Right kidney (tissue), 1 donor: ENCODE data around the gene CCDC78.
A peak's percentile ranks its signal among the peaks of the same experiment; 100 is the strongest.

Source experiments
- DNase-seq: peaks from one replicate; pipeline ENCODE4 v3.0.0-alpha.2; 2016

The CCDC78 gene

DNA sequence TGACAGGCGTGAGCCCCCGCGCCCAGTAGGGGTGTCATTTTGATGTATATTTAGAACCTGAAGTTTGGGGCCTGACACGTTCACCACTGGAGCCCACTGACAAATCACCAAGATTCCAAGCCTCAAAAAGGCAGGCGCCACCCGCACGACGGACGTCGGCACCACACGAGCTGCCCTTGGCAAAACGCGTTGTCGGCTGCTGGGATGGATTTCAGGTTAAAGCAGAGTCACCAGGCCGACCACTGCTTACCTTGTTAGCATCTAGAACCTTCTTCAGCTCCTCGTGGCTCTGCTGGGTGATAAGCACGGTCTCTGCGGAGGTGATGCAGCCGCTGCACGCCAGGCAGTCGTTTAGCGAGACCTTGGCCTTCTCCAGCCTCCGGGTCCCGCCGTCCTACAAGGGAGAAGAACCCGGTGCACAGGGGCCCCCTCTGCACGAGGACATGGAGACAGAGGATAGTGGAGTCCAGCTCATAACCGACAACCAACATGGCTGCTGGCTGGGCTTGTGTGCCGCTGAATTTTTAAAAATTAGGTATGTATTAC is 10.8 kb upstream of the CCDC78 start:
- DNase-seq: no peak

DNA sequence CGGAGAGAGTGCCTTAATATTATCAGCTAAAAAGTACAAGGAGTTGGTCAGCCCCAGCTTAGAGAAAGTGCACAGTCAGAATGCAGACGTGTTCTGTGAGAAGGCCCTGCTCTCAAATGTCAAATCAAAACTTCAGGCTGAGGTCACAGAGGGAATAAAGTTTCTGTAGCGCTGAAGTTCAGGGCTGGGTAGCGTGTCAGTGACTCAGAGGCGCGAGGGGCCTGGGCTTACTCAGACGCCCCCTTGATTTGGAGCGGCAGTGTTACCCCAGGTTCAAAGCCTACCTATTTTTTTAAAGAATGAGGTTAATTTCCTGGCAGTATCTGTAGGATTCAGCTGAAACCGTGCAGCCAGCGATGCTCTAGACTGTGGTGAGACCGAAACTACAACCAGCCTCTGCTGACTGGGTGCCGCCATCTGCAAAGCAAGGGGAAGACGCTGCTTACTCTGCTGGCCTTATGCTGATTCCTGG is 9.8 kb upstream of the CCDC78 start:
- DNase-seq: no peak

DNA sequence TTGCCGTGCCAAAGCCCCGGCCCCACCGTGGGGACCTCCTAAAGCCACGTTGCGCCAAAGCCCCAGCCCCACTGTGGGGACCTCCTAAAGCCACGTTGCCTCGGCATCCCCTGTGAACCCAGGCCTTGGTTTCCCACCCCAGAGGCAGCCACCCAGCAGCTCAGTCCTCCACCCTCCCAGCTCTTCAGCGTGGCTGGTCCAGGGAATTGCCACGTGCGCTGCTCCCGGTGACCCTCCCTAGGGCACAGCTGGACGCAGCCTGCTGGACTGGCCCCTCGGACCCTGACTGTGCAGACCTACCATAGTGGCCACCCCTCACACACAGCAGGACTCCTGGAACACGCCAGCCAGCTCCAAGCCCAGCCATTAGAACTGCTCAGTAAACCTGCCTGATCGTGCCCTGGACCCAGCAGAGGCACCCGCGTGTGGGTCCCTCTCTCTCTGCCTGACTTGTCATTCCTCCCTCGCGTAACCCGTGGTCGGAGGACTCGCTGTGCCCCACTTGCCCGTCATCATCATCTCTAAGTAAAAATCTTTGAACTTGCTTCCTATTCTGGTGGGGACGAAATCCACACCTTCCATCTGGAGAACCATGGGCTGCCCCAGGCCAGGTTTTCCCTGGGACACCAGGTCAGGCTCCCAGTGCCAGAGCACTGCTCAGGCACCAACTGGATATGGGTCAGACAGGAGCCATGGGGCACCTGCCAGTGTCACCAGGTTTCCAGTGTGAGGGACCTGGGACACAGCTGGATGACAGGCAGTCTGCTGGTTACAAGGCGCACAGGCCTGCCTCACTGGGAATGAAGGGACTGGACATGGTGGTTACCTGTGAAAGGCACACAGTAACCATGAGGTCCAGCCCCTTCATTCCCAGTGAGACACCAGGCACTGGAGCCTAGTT is 9.0 kb upstream of the CCDC78 start:
- DNase-seq: no peak

DNA sequence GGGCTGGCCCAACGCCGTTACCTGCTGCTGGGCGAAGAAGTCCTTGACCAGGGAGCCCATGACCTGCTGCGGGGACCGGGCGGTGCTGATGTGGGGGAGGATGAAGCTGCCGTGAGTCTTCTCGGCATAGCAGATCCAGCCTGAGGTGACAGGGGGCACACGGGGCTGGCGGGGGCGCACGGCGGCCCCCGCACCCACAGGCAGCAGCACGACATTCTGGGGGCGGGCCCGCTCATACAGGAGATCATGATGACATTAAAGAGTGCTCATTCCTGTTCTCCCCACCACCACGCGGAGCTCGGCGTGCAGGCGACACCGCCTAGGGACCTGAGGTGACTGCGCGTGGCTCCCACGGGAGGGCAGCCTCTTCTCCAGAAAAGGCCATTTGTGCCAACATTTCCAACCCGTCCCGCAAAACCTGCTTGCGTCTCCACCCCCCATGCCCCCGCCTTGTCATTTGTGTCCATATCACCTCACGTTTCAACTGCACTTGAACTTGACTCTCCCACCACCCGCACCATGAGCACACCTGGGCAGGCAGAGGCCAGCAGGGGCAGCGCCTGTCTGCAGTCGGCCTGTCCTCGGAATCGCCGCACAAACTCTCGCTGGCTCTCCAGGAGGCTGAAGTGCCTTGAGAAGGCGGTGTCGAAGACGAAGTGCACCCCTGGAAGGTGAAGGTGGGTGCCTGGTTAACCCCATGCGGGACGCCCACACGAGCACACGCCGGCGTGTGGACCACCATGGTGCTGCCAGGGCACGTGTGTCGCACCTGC is 8.2 kb upstream of the CCDC78 start:
- DNase-seq: no peak

DNA sequence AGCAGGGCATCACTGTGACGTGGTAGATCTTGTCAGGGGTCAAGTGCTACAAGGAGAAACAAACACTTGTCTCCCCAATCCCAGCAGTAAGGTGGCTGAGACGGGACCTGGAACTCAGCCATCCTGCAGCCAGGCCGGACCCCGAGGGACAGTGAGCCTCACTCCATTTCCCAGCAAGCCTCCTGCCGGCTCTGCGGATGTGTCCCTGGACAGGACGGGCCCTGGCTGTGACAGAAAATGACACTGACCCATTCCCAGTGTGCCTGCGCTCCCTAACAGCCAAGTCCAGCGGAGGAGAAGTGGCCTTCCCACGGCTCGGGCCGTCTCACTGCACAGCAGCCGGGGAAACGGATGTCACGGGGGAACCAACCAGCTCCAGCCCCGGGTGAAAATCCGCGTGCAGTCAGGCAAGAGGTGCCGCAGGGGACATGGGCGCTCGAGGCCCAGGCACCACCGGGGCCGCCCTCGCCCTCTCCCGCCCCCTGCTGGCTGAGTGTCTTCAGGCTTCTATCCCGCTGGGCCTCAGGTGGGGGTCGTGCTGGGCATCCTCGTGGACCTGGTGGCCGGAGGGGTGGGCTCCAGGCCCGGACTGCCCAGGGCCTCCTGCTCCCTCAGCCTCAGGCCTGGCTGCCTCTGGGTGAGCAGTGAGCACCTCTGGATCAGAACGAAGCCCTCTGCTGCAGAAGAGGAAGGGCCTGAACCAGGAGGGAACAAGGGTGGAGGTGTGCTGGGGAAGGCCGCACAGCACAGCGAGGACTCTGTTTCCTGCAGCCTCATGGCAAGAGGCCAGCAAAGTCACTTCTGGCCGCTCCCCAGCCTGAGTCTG is 7.4 kb upstream of the CCDC78 start:
- no peak for DNase-seq

DNA sequence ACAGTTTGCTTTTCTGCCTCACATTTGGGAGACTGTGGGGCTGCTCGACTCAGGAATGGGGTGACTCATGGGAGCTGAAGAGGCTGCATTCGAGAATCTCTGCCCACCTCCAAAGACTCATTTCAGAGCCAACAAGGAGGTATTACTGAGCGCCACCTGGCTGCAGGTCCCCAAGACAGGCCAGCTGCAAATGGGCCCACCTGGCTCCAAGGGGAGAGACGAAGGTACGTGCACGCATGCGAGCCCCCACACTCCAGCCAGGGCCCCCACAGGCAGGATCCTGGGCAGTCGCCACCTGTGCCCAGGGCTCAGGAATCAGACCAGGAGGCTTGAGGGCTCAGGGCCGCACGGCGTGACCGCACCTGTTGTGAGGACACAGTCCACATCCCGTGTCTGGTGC is 6.7 kb upstream of the CCDC78 start:
- no peak for DNase-seq

DNA sequence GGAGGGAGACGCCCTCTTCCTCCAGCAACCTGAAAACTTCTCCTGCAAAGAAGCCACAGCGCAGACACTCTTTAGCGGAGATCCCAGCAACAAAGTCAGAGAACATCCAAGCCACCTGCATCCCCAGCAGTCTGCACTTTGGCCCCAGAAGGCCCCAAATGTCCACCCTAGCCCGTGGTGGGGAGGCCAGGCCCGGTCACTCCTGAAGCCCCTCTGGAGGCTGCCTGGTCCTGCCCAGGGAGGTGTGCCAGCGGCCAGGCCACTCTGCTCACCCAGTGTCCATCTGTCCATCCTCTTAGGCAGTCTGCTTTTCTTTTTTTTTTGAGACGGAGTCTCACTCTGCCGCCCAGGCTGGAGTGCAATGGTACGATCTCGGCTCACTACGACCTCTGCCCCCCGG is 6.1 kb upstream of the CCDC78 start:
- DNase-seq: no peak

DNA sequence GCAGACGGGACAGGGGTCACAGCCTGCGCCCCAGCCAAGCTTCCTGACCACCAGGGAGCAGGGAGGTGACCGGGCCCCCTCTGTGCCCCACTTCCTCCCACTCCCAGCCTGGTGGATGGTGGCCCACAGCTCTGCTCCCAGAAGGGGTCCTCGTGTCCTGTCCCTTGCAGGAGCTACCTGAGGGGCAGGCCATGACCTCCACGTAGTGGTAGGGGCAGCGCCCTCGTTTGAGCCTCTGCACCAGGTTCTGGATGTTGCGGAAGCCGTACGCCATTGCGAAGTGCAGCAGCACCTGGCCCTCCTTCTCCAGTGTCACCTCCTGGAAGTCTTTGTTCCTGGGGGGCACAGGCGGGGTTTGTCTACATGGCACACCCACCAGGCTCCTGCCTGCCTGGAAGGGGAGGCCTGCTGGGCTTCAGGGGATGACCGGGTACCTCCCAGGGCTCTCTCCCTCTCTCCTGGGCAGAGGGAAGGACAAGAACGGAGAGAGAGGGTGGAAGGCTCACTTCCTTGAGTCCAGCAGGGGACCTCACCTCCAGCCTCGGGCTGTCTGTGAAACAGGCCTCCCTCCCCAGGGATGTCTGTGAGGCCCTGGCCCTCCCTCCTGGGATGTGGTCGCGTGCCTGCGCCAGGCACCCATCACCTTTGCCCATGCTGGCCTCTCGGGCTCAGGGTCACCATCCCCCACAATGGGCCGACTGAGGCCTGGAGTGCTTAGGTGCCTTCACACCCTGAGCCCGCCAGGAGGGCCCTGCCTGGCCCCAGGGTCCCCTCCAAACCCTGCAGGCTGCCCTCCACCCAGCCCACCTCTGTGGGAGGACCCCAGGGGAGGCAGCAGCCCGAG is 4.6 kb upstream of the CCDC78 start:
- no peak for DNase-seq

DNA sequence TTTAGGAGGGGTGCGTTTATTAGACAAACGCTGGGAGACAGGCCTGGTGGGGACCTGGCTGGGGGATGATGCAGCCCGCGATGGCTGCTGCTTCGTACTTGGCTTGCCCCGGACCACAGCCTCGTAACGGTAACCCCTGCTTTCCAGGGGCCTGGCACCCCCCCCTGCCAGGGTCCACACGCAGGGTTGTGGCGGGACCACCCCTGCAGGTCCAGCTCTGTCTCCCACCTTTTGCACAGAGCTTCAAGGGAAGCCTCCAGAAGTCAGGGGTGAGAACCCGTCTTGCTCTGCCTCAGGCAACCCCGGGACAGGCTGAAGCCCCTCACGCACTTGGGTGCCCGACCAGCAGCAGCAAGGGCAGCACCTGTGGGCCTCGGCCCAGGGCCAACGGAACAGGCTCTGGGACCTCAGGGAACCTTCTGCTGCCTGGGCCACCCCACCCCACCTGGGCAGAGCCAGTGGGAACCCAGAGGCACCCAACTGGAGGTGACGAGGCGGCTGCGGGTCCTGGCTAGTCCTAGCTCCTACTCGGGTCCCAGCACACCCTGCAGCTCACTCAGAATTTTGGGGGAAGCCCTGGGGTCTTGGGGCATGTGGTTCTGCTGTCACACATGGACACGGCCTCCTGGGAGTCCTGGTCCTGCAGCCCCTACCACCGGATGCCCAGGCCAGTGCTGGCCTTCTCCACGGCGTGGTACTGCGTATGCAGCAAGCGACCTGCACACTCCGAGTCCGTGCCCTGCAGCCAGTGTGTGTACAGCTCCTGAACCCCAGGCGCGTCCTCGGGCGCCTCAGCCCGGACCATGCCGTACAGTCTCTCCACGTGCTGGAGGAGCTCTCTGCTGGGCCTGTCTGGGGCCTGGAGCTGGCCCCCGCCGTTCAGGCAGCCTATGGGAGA is 3.8 kb upstream of the CCDC78 start:
- no peak for DNase-seq

DNA sequence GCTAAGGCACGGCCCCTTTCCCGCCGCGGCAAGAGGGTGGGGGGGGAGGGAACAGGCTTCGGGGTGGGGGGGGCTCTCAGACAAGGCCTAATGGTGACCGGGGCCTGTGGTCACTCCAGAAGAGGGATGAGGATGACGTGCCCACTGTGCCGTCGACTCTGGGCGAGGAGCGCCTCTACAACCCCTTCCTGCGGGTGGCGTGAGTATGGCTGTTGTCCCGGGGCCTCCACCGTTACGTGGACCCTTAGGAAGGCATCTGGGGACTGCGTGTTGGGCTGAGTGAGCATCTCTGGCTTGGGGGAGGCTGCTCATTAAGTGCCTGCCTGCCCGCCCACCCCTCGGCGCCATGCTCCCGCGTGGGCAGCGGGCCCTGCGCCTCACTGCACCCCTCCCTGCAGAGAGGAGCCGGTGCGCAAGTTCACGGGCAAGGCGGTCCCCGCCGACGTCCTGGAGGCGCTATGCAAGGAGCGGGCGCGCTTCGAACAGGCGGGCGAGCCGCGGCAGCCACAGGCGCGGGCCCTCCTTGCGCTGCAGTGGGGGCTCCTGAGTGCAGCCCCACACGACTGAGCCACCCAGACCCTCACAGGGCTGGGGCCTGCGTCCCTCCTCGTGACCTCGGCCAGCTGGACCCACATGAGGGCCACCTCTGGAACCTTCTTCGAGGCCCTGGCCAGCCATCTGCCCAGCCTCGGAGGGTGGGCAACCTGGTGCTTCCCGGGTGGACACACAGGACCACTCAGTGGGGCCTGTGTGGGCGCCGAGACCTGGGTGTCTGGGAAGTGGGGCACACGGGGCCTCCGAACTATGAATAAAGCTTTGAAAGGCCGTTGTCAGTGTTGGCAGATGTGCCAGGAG is 2.9 kb upstream of the CCDC78 start:
- no peak for DNase-seq

DNA sequence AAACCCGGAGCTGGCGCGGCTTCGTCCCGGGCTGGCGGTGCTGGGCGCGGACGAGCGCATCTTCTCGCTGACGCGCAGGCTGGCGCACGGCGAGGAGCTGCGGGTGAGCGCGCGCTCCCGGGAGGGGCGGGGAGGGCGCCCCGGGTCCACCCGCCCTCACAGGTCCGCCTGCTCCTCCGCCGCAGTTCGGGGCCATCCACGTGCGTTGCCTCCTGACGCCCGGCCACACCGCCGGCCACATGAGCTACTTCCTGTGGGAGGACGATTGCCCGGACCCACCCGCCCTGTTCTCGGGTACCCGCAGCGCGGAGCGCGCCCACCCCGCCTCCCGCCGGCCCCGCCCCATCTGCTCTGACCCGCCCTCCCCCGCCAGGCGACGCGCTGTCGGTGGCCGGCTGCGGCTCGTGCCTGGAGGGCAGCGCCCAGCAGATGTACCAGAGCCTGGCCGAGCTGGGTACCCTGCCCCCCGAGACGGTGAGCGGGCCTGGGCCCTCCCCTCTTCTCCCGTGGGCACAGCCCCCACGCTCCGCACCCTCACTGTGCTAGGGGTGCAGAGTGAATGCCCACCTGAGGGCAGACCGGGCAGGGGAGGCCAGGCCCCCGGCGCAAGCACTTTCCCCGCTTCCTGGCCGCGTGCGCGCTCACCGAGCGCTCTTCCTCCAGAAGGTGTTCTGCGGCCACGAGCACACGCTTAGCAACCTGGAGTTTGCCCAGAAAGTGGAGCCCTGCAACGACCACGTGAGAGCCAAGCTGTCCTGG is 2.1 kb upstream of the CCDC78 start:
- DNase-seq: peak; percentile 65

DNA sequence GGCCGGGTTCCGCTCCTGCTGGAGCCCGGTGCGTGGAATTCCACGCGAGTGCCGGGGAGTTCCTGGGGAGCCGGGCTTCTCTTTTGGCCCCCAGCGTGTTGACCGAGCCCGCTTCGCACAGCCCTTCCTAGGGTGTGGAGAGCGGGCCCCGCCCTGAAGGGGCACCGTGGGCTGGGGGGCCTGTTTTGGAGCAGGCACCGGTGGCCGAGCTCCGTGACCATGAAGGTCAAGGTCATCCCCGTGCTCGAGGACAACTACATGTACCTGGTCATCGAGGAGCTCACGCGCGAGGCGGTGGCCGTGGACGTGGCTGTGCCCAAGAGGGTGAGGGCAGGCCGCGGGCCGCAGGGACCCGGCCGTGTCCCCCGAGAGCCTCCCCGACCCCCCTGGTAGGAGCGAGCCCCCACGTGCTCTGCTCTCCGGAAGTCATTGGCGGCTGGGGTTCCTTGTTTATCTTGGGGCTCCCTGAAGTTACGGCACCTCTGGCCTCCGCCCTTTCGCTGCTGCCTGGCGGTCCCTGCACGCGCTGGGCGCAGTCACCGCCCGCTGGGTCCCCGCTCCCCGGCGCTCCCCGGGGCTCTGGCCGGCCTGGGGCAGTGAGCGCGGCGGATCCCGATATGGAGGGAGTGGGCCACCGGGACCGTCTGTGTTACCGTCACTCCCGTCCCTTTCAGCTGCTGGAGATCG is 1.2 kb upstream of the CCDC78 start:
- DNase-seq: peak; percentile 51

DNA sequence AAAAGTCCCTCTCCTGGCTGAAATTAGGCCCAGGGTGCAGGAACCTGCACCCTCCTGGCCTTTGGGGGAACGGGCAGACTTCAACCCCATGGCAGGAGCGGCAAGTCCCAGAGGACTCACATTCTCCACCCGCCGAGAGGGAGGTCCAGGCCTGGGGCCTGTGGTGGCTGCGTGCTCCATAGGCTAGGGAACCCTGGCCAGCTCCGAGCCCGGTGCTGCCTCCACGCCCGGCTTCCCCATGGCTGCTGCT is 130 bp downstream of the CCDC78 start:
- DNase-seq: no peak

DNA sequence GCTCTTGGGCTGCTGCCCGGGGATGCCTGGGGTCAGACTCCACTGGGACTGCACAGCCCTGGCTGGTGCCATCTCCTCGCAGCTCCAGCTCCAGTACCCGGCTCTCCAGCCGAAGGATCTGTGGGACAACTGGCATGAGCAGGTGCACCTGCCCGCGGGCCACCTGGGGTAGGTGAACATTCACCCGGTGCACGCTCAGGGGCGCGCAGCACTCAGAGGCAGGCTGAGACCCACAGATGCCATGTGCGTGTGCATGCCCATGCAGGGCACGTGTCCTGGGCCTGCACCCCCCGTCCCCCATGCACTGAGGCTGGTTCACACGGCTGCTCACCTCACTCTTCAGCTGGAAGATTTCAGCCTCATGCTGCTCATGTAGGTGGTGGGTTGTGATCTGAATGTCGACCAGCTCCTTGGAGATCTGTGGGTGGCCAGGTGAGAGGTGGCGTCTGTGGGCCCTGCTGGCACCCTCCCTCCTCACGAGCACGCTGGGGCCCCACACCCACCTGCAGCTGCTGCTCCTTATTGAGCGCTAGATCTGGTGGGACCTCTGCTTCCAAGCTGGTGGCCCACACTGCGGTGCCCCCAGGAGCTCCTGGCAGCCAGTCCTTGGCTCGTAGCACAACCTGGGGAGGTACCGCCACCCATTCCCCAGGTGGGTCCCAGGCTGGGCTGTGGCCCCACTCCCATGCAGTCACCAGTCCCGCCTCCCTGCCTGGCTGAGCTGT is 618 bp downstream of the CCDC78 start:
- no peak for DNase-seq

DNA sequence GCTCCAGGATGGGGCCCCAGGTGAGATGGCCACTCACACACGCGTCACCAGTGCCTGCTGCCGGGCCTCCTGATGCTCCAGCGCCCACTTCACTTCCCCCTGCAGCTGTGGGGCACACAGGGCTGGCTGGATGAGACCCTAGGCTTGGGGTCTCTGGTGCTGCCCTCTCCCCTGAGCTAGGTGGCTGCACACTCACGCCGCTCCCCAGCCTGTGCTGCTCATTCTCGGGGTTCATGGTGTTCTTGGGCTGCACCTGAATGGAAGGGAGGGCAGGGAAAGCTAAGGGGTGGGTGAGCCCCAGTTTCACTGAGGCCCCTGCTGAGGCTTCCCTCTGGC is 1.2 kb downstream of the CCDC78 start:
- no peak for DNase-seq

DNA sequence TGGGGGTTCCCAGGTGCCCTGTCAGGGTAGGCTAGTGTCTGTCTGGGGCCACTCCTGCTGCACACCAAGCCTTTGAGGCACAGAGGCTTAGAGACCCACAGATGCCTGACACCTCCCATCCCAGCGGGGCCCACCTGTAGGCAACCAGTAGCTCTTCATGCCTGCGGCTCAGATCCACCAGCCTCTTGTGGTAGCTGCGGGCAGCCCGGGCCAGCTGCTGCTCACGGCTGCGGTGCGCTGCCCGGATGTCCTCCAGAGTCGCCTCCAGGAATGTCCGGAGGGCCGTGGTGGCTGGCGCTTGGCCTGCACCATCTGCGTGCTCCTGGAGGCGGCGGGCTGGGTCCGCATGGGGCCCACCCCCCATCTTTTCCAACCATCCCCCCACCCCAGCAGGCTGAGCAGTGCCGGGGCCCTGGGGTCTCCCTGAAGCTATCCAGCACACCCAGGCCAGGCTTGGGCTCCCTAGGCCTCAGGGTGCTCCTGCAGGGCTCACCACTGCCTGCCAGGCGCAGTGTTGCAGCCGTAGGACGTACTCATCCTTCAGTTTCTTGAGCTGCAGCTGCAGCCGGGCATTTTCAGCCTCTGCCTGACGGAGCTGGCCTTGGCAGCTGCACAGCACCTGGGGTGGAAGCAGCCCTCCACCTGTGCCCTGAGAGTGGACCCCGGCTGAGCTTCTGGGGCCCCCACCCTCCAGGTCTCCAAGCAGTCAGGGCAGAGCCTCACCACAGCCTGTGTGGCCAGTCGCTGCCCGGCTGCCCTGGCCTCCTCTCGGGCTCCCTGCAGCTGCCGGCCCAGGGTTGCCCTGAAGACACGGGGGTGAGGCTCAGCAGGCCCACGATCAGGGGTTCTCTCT is 1.8 kb downstream of the CCDC78 start:
- no peak for DNase-seq

DNA sequence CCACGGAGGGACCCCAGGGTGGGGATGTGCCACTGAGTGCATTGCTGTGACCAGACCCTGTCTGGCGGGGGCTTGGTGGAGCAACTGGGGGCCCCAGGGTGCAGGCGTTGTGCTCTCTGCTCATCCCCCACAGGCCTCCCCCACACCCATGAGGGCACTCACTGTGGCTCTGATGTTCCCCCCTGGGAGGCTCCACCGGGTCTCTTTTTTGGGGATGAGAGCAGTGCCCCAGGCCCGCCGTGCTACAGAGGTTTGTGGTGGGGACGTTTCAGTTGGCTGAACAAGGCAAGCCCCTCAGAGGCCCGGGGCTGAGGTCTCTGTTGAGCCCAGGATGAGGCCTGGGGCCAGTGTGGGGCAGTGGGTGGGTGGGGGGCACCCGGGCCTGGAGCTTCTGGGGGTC is 2.5 kb downstream of the CCDC78 start:
- DNase-seq: no peak
